HG03135 (cell line): ENCODE measurements around the gene PKDCC.

Experiments
- ATAC-seq: cut with Tn5 transposase; IDR thresholded peaks from one replicate; pipeline ENCODE4 v1.9.1; 2021; ENCODE audit warnings: mild to moderate bottlenecking, moderate library complexity; ENCODE audit not compliant: unreplicated experiment

PKDCC gene

DNA sequence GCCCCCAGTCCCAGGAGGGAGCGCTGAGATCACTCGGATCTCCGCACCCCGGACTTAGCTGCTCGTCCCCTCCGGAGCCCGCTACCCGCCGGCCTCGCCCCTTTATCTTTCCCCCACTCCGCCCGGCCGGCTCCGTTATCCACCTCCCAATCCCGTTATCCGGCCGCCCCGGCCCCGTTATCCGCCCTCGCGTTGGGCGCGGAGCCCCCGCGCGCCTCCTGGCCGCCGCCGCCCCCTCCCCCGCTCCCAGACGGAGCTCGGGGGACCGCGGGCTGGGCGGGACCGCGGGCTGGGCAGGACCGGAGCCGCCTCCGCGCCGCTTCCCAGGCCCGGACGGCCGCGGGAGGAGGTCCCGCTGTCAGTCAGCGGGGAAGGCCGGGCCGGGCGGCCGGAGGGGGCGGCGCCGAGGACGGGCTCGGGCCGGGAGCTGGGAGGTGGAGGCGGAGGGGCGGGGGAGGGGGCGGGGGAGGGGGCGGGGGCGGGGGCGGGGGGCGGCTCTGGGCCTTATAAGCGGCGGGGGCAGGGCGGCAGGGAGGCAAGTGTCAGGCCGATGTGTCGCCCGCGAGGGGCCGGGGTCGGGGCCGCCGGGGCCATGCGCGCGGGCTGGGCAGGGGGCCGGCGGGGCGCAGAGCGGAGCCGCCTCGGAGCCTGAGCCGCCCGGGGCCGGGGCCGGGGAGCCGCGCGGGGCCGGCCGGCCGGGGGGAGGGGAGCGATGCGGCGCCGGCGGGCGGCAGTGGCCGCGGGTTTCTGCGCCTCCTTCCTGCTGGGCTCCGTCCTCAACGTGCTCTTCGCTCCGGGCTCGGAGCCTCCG is at the start of gene PKDCC:
Gene PKDCC (plus strand): TSS at position 534 of the 811 bp plus-strand sequence. CDS start 179 bp downstream, at position 713.
- no peak for ATAC-seq

- no peak for ATAC-seq
These were observed 49.4 kb upstream of the PKDCC start for GRCh38 chr2:41998186-41999127.

- ATAC-seq = no peak
These were observed 48.7 kb upstream of the PKDCC start for GRCh38 chr2:41999128-41999480.

- ATAC-seq = no peak
These were observed 48.1 kb upstream of the PKDCC start for GRCh38 chr2:41999592-42000281.

GRCh38 chr2:42001711-42002201 is 46.1 kb upstream of the PKDCC start:
- ATAC-seq = no peak

GRCh38 chr2:42007551-42007950 is 40.3 kb upstream of the PKDCC start:
- ATAC-seq = no peak

GRCh38 chr2:42008241-42008921 is 39.4 kb upstream of the PKDCC start:
- no peak for ATAC-seq

DNA sequence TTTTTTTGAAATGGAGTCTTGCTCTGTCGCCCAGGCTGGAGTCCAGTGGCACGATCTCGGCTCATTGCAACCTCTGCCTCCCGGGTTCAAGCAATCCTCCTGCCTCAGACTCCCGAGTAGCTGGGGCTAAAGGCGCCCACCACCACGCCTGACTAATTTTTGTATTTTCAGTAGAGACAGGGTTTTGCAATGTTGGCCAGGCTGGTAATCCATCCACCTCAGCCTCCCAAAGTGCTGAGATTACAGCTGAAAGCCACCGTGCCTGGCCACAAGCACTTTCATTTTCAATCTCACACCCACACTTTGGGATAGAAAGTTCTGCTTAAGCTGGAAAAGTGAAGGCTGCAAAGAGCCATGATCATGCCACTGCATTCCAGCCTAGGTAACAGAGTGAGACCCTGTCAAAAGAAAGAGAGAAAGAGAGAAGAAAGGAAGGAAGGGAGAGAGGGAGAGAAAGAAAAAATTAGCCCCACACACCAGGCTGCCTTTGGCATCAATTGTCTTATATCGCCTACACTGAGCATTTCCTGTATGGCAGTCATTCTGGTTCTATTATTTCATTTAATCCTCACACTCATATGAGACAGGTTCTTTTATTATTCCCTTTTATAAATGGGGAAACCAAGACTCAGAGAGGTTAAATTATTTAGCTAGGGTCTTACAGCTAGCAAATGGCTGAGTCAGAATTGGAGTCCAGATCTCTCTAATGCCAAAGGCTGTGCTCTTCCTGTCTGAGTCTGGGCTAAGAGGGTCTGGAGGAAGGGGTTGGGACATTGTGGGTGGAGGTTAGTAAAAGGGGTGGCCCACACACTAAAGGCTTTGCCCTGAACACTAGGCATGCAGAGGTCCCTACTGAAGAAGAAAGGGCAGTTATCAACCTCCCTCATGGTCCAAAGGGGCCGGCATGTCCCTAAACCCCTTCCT is 37.9 kb upstream of the PKDCC start:
- ATAC-seq = no peak

GRCh38 chr2:42010743-42011298 is 37.0 kb upstream of the PKDCC start:
- ATAC-seq = no peak

DNA sequence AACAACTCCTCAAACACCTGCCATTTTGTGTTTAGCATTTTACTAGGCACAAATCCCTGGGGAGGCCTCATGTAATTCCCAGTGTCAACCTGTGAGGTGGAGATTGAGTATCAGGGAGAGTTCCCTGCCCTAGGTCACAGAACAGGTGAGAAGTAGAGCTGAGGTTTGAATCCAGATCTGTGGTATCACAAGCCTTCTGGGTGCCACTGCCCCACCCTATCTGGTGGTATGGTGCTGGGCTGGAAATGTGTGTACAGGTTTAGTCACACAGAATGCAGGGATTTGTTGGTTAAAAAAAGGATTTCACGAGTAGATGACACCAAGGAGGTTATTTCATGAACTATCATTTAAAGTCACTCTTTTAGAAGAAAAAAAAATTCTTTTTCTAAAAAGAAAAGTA is 35.7 kb upstream of the PKDCC start:
- ATAC-seq = no peak

GRCh38 chr2:42012651-42013050 is 35.2 kb upstream of the PKDCC start:
- ATAC-seq = no peak

GRCh38 chr2:42013409-42013808 is 34.4 kb upstream of the PKDCC start:
- ATAC-seq = no peak

DNA sequence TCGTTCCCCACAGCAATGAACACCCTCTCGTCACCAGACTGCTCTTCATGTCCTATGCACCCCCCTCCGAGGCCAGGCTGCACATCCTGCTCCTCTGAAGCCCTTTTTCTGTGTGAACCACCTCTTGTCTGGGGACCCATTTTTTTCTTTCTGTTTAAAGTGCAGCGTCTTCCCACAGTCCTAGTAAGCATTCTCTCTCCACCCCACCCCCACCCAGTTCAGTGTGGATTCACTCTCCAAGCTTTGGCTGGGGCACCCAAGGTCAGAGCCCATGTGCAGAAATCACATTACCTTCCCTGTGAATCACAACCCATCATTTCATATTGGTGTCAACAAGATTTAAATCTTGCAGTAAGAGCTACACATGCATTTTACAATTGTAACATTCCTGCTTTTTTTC is 26.4 kb upstream of the PKDCC start:
- ATAC-seq = no peak

DNA sequence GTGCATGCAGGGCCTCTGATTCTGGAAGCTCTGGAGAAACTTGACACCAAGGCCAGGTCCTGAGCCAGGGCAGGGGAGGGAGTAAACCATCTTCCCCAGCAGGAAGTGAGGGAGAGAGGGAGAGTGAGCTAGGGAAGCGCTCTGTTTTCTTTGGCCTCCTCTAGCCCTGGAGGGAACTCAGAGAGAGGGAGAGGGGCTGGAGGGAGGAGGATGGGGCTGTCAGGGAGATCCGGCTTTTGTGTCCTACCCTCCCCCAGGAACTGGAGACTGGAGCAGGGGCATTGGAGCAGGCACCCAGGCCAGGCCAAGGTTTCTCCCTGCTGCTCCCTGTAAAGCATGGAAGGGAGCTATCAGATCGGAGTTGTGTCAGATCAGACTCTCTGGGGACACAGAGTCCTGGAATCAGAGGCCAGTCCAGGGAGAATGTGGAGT is 22.7 kb upstream of the PKDCC start:
- ATAC-seq = no peak

GRCh38 chr2:42026272-42026671 is 21.5 kb upstream of the PKDCC start:
- ATAC-seq = no peak

- peak; percentile 59 for ATAC-seq
These were observed 19.2 kb upstream of the PKDCC start for GRCh38 chr2:42028571-42029148.

GRCh38 chr2:42029171-42029570 is 18.6 kb upstream of the PKDCC start:
- ATAC-seq = peak; percentile 27

GRCh38 chr2:42029639-42030199 is 18.1 kb upstream of the PKDCC start:
- no peak for ATAC-seq
